ENCODE results near the gene TSPAN18.

Gene TSPAN18

DNA sequence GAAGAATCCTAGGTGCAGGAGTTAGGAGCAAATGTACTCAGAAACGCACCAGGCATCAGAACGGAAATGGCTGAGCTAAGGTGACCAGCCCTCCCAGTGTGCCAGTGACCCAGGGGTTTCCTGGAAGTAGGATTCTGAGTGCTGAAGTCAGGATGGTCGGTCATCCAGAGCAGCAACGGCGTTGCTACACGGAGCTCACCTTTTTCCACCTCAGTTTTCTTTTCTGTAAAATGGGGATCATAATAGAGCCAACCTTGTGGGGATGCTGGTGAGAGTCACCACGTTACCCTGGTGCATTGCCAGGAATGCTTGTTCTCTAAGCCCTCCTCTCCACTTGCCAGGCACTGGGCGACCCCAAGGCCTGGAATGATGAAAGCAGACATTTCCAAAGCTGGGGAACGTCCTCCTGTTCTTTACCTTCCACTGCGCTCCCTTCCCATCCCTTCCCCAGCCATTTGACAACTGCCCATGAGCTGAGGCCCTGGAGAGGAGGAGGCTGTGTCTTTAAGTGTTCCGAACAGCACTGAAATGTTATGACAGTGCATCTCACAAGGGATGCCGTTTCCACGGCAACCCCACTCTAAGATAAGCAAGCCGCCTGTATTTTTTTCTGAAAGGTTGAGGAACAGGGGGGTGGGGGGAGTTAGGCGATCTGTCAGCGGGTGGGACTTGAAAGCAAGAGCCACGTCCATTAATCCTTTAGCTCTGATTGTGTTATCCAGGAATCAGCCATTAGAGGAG is 66.8 kb downstream of the TSPAN18 start:
- no peak overlapping the region for H3K4me3 ChIP-seq (ENCODE audit: low read depth, low read length)
- TF ChIP-seq, protein P1, sequence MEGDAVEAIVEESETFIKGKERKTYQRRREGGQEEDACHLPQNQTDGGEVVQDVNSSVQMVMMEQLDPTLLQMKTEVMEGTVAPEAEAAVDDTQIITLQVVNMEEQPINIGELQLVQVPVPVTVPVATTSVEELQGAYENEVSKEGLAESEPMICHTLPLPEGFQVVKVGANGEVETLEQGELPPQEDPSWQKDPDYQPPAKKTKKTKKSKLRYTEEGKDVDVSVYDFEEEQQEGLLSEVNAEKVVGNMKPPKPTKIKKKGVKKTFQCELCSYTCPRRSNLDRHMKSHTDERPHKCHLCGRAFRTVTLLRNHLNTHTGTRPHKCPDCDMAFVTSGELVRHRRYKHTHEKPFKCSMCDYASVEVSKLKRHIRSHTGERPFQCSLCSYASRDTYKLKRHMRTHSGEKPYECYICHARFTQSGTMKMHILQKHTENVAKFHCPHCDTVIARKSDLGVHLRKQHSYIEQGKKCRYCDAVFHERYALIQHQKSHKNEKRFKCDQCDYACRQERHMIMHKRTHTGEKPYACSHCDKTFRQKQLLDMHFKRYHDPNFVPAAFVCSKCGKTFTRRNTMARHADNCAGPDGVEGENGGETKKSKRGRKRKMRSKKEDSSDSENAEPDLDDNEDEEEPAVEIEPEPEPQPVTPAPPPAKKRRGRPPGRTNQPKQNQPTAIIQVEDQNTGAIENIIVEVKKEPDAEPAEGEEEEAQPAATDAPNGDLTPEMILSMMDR (IDR thresholded peaks at IDR 0.05; ENCODE audit: low read depth, low read length, missing control alignments): no peak
- no peak for DNase-seq (ENCODE audit: low read depth)

DNA sequence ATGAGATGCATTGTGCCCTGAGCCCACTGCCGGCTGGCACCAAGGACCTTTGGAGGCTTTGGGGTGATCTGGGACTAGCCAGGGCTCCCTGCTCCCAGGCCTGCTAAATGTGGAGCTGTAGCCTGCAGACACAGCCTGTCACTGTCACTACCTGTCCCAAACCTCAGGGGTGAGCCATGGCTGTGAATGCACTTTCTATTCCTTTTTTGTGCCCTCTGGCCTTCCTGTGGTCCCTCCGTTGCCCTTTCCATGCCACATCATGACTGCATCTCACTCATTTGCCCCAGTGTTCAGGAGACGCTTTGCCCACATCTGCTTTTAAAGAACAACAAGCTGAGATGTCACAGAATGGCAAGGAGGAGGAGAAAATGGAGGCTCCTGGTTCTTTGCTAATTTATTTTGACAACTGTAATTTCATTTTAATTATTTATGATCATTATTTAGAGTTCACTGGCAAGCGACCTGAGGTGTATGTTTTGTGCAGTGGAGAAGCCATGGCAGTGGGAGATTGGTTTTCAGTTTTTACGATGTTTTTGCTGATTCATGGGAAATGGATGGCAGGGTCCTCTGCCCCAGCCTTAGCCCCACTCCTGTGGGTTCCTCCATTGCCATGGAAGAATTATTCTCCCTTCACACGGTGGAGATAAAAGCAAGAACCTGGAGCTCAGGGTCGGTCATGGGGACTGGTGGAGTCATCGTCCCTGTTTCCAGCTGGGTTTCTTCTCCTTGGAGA is 69.2 kb downstream of the TSPAN18 start:
- TF ChIP-seq, protein P1 (IDR thresholded peaks at IDR 0.05; ENCODE audit: low read depth, low read length, missing control alignments): no peak
- DNase-seq (ENCODE audit: low read depth): no peak
- no peak overlapping the region for H3K4me3 ChIP-seq (ENCODE audit: low read depth, low read length)

DNA sequence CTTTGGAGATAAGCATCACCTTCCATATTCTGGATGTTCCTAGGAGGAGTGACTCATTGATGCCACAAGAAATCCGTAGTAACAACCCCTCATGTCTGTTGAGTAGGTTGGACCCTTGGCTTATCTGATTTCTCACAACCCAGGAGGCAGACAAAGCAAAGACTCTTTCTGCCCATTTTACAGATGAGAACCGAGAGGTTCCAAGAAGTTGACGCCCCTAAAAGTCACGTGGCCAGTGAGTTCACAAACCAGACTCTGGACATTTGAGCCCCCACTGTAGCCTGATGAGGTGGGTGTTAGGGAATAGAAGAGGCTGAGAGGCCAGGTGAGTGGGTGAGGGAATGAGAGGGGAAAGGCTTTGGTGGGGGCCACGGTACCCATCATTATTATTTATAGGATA is 70.3 kb downstream of the TSPAN18 start:
- TF ChIP-seq, protein P1 (IDR thresholded peaks at IDR 0.05; ENCODE audit: low read depth, low read length, missing control alignments): no peak
- DNase-seq (ENCODE audit: low read depth): no peak
- H3K4me3 ChIP-seq (ENCODE audit: low read depth, low read length): no peak overlapping the region

GRCh38 chr11:44797886-44798606 is 71.3 kb downstream of the TSPAN18 start:
- TF ChIP-seq, protein P1 (IDR thresholded peaks at IDR 0.05; ENCODE audit: low read depth, low read length, missing control alignments): no peak
- no peak overlapping the region for H3K4me3 ChIP-seq (ENCODE audit: low read depth, low read length)
- DNase-seq (ENCODE audit: low read depth): no peak

- no peak overlapping the region for H3K4me3 ChIP-seq (ENCODE audit: low read depth, low read length)
- no peak for DNase-seq (ENCODE audit: low read depth)
- TF ChIP-seq, protein P1 (IDR thresholded peaks at IDR 0.05; ENCODE audit: low read depth, low read length, missing control alignments): no peak
Observed at GRCh38 chr11:44798607-44798972, 71.8 kb downstream of the TSPAN18 start.

DNA sequence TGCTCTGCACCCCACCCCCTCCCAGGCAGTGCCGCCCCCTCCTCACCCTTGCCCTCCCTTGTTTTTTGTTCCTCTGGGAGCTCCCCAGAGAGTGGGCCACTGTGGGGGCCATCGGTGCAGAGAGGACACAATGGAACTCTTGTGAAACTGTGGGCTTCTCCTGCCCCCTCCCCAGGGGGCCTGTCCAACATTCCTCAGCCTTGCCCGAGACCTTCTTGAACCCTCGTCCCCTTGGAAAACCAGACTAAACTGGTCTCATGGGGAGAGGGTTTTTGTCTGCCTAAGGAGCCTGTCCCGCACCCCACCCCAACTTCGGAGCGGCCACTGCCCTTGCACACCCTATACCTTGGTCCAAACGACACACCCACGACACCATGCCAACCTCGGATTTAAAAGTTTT is 72.2 kb downstream of the TSPAN18 start:
- H3K4me3 ChIP-seq (ENCODE audit: low read depth, low read length): no peak overlapping the region
- DNase-seq (ENCODE audit: low read depth): no peak
- TF ChIP-seq, protein P1 (IDR thresholded peaks at IDR 0.05; ENCODE audit: low read depth, low read length, missing control alignments): no peak
